Measurements from ENCODE around the gene RNF168.
"Not testable (repeated sequence)": the region's sequence is repeated elsewhere in the genome, so short reads cannot be mapped to it uniquely, and the experiment has no call there.

The RNF168 gene

GRCh38 chr3:196514913-196515621, 11.5 kb upstream of the RNF168 start, which contains the start of gene SMCO1:
Gene SMCO1 (minus strand): TSS chr3:196515346. CDS start chr3:196515209, 137 bp downstream.
- DNase-seq: no peak

GRCh38 chr3:196514350-196514716, 10.8 kb upstream of the RNF168 start:
- DNase-seq: no peak

DNA sequence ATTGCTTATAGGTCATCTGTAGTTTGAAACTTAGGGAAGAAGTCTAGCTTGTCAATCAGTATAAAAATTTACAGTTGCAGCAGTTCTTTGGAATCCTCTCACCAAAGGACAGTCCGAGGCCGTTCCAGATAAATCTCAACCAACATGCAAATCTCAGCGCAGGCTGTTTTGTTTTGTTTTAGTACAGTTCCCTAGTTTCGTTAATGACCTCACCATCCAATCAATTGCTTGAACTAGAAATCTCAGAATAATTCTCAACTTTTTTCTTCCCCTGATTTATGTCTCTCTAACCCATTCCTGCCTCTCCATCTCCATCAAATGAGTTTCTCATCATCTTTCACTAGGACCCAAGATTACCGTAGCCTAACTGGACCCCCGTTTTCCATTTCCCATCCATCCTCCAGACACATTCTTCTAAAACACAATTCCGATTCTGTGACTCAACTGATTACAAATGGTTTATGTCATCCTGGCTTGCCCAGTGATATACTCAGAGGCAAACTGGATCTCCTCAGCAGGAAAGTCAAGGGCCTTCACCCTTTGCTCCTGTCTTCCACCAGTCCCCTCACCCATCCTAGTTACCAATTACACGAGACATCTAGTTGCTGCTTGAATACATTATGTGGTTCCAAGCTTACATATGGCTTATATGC, 10.3 kb upstream of the RNF168 start:
- DNase-seq: no peak

DNA sequence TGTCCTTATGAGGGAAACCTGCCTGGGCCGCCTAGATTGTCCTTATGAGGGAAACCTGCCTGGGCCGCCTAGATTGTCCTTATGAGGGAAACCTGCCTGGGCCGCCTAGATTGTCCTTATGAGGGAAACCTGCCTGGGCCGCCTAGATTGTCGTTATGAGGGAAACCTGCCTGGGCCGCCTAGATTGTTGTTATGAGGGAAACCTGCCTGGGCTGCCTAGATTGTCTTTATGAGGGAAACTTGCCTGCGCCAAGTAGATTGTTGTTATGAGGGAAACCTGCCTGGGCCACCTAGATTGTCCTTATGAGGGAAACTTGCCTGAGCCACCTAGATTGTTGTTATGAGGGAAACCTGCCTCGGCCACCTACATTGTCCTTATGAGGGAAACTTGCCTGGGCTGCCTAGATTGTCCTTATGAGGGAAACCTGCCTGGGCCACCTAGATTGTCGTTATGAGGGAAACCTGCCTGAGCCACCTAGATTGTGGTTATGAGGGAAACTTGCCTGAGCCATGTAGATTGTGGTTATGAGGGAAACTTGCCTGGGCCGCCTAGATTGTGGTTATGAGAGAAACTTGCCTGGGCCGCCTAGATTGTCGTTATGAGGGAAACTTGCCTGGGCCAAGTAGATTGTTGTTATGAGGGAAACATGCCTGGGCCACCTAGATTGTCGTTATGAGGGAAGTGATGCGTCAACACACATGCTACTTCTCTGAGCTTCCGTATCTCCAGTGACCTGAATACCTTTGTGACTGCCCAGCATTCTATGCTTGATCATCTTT, 8.3 kb upstream of the RNF168 start:
- not testable (repeated sequence) for DNase-seq

DNA sequence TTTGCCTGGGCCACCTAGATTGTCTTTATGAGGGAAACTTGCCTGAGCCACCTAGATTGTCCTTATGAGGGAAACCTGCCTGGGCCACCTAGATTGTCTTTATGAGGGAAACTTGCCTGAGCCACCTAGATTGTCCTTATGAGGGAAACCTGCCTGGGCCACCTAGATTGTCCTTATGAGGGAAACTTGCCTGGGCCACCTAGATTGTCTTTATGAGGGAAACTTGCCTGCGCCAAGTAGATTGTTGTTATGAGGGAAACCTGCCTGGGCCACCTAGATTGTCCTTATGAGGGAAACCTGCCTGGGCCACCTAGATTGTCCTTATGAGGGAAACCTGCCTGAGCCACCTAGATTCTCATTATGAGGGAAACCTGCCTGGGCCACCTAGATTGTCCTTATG, 7.5 kb upstream of the RNF168 start:
- not testable (repeated sequence) for DNase-seq

DNA sequence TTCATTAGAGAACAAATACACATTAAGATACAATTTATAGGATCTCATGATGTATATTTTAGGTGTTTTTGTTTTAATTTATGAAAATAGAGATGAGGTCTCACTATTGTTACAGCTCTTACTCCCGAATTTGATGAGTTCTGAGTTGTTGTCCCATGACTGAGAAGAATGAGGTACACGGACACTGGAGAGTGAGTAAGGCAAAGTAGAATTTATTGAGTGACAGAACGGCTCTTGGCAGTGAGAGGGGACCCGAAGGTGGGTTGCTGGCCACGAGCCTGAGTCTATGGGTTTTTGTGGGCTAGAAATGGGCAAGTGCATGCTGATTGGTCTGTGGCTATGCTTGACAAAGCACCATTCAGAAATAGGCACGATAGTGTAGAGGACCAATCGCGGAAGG, 3.1 kb upstream of the RNF168 start:
- DNase-seq: no peak

DNA sequence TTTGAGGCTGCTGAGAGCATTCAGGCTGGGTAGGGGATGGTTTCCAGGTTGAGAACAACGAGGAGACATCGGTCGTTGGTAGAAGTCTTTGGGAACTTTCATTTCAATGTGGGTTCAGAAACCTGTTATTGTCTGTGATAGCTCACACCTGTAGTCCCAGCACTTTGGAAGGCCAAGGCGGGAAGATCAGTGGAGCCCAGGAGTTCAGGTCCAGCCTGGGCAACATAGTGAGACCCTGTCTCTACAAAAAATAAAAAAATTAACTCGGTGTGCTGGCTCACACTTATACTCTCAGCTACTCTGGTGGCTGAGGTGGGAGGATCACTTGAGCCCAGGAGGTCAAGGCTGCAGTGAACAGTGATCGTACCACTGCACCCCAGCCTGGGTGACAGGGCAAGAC, 988 bp upstream of the RNF168 start:
- DNase-seq: no peak

DNA sequence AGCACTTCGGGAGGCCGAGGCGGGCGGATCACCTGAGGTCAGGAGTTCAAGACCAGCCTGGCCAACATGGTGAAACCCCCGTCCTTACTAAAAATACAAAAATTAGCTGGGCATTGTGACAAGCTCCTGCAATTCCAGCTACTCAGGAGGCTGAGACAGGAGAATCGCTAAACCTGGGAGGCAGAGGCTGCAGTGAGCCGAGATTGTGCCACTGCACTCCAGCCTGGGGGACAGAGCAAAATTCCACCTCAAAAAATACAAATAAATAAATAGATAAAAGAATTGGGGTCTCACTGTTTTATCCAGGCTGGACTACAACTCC, 470 bp upstream of the RNF168 start:
- DNase-seq: not testable (repeated sequence)

DNA sequence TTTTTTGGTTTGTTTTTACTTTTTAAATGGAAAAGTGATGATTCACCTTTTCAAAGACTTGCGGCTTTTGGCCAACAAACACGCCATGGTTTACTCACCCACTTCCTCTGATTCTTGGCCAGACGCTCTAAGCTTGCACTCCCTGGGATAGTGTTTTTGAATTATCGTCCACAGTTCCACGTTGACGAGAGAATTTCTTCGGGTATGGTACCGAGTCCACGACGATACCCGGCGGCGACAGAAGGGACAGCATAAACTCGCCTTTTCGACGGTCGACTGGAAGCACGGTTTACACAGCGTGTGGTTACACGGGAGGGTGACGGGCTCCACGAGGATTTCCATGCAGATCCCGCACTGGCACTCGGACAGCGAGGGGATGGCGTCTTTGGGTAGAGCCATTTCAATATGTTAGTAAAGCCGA, 783 bp downstream of the RNF168 start:
- peak; percentile 92 for DNase-seq

DNA sequence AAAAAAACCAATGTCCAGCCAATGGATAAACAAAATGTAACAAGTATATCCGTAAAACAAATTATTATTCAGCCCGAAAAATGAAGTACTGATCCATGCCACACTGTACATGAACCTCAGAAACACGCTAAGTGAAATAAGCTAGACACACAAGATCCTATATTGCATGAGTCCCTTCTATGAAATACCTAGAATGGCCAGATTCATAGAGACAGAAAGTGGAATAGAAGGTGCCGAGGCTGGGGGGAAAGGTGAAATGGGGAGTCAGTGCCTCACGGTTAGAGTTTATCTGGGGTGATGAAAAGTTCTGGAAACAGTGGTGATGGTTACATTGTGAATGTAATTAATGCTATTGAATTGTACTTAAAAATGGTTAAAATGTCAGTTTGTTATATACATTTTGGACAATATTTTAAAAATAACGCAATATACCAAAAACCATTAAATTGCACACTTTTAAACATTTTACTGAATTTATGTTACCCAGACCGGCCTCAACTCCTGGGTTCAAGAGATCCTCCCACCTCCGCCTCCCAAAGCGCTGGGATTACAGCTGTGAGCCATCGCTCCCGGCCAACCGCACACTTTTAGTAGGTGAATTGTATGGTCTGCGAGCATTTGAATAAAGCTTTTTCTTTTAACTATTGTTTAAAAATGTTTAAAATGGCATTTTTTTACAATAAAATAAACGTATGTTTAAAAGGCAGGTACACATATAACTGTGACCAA, 2.1 kb downstream of the RNF168 start:
- DNase-seq: peak; percentile 61

GRCh38 chr3:196499807-196500524, 3.6 kb downstream of the RNF168 start:
- no peak for DNase-seq

- DNase-seq: no peak
These were observed 4.5 kb downstream of the RNF168 start for GRCh38 chr3:196499061-196499460.

- DNase-seq: no peak
These were observed 5.3 kb downstream of the RNF168 start for GRCh38 chr3:196498297-196498696.

DNA sequence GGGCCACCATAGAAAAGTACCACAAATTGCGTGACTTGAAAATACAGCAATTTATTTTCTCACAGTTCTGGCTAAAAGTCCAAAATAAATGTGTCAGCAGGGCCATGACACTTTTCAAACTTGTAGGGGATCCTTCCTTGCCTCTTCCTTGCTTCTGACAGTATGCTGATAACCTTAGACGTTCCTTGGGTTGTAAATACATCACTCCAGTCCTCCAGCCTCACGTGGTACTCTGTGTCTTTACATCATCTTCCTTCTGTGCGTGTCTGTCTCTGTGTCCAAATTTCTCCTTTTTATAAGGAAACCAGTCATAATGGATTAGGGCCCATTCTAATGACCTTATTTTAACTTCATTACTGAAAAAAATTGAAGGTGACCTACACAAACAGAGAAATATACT, 7.4 kb downstream of the RNF168 start:
- no peak for DNase-seq

DNA sequence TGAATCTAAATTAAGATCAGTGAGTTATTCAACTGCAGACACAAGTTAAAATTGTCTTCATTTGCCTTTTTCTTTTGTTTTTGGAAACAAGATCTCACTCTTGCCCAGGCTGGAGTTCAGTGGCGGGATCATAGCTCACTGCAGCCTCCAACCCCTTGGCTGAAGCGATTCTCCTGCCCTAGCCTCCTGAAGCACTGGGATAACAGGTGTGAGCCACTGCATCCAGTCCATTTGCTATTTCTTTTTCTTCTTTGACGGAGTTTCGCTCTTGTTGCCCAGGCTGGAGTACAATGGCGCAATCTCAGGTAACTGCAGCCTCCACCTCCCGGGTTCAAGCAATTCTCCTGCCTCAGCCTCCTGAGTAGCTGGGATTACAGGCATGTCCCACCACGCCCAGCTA, 10.3 kb downstream of the RNF168 start:
- no peak for DNase-seq

- DNase-seq: no peak
These were observed 11.5 kb downstream of the RNF168 start for GRCh38 chr3:196492080-196492479.

GRCh38 chr3:196489747-196490146, 13.8 kb downstream of the RNF168 start:
- DNase-seq: no peak

- peak; percentile 24 for DNase-seq
These were observed 17.3 kb downstream of the RNF168 start for GRCh38 chr3:196486263-196486662.

- no peak for DNase-seq
These were observed 25.9 kb downstream of the RNF168 start for GRCh38 chr3:196477678-196478077.

- DNase-seq: no peak
These were observed 31.3 kb downstream of the RNF168 start for GRCh38 chr3:196472286-196472685.

- DNase-seq: no peak
These were observed 32.0 kb downstream of the RNF168 start for GRCh38 chr3:196471551-196471950.

GRCh38 chr3:196470182-196470581, 33.4 kb downstream of the RNF168 start:
- DNase-seq: not testable (repeated sequence)

DNA sequence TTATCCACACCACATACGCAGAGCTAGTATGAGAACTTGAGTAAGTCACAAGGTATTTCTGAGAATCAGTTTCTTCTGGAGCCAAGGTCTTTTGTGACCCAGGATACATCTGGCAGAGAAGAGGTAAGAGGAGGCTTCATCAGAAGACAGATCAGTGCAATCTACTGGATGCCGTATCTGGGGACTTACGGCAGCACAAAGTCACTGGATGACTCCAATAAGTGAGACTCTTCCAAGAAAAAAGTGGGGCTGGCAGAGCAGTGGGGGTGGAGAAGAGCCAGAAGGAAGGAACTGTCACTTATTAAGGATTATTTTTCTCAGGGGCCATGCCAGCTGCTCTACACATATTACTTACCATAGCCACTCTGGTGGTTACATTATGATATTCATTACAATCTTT, 39.8 kb downstream of the RNF168 start:
- no peak for DNase-seq

Measured in CD4-positive, alpha-beta T cell treated with Interleukin-4 for 4 hours (primary cell).